GM12865 (cell line): ENCODE measurements around the gene TBX5.

Experiments used
- DNase-seq: peaks from one replicate; pipeline ENCODE4 v3.0.0; 2010; ENCODE audit warnings: low read depth
- H3K4me3 ChIP-seq: 2 replicates; pipeline ENCODE4 v1.5.1; 2011; ENCODE audit warnings: mild to moderate bottlenecking, low read depth, low read length, control low read depth
- CTCF ChIP-seq: IDR thresholded peaks from 2 replicates; pipeline ENCODE4 v1.5.1; 2011; ENCODE audit warnings: low read length, control low read depth, low read depth, inconsistent platforms; ENCODE audit not compliant: insufficient read depth; ENCODE audit errors: missing control alignments

TBX5 gene

DNA sequence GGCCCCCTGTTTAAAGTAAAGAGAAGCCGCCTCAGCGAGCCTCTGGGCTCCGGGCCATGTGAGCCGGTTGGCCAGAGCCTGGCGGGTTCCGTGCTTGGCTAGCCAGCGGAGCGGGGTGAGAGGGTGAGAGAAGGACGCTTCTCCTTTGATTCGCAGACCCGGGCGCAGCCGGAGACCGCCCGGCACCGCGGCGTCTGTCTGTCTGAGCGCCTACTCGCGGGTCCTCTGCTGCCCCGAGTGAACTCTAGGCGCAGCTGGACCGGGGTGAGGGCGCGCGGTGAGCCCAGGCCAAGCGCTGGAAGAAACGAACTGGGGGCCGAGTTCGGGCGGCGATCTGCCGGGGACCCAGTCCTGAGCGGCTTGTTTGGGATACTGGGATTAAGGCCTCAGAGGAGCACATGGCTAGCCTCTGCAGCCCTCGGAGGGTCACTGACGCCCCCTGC is 41.4 kb upstream of the TBX5 start:
- DNase-seq = no peak
- H3K4me3 ChIP-seq = no peak overlapping the region
- no peak for TF ChIP-seq CTCF

GRCh38 chr12:114445401-114446323 is 39.7 kb upstream of the TBX5 start:
- TF ChIP-seq CTCF = no peak
- no peak for DNase-seq
- H3K4me3 ChIP-seq = no peak overlapping the region

DNA sequence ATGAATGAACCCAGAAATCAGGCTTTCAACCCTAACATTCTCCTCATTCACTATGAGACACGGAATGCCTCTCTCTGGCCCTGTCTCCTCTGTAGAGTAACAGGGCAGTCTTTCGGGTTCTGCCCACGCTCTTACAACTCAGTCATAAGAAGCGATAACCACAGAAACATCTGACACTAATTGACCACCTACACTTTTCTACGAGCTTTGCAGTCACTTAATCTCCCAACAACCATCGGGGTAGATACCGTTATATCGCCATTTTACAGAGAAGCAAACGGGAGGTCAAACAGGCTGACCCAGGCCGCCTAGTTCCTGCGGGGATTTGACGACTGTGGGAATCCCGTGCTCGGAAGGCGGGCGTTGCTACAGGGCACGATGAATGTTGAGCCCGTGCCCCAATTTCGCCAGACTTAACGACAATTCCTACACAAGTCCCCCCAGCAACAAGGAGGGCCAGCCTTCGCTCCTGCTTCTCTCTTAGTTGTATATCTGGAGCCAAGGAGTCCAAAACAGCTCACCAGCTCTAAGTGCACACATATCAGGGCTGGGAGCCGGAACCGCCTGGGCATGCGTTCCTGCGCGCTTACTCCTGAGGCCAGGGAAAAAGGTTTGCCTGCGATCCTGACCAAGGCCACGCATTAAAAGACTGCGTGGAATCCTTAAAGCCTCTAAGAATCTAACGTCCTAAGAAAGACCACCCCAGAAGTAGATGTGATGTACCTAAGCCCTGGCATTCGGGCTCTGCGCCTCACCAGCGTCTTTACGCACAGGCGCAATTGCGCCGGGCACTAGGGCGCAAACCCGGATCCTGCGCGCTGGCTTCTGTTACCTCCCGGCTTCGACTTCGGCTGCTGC is 38.7 kb upstream of the TBX5 start:
- no peak for TF ChIP-seq CTCF
- no peak overlapping the region for H3K4me3 ChIP-seq
- DNase-seq = no peak

- H3K4me3 ChIP-seq = no peak overlapping the region
- DNase-seq = no peak
- no peak for TF ChIP-seq CTCF
Observed at GRCh38 chr12:114443607-114444421, 37.9 kb upstream of the TBX5 start.

DNA sequence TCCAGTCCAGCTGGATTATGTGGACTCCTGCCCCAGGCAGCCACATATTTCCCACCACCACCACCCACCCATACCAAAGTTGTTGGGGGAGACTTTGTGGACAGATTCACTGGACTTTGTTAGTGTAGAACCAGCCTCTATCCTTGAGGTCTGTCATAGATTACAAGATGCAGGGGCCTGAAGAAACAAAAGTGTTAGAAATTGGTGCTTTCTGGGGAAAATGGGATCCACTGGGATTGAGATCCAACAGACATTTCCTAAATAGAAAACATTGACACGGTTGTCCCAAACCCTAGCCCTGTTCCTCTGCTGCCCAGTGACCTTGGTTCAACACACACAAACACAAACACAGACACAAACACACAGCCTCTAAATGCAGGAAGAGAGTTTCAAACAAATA is 36.6 kb upstream of the TBX5 start:
- no peak for DNase-seq
- TF ChIP-seq CTCF = no peak
- no peak overlapping the region for H3K4me3 ChIP-seq

DNA sequence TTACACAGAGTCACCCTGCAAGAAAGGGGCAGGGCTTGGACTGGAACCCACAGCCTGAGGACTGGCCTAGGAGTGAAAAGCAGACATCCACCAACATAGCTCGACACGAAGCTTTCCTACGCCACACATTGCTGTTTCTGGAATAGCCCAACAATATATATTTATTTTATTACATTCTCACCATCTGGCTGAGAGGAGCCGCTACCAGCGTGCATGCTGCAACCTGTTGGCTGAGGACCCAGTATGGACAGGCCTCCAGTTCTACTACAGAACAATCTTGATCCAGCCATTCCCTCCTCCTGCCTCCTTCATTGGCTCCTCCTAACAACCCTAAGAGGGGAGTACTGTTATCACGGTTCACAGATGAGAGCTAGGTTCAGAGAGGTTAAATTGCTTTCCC is 35.6 kb upstream of the TBX5 start:
- TF ChIP-seq CTCF = no peak
- H3K4me3 ChIP-seq = no peak overlapping the region
- no peak for DNase-seq
